HUES48 (cell line): ENCODE measurements around the gene MYO15B.

Source experiments
- H3K27ac ChIP-seq: one replicate; pipeline ENCODE4 v1.7.0; 2013; ENCODE audit warnings: low read depth, low read length, inconsistent platforms
- H3K27me3 ChIP-seq: 2 replicates; pipeline ENCODE4 v1.6.1; 2013; ENCODE audit warnings: mild to moderate bottlenecking, low read length; ENCODE audit not compliant: control insufficient read depth, insufficient read depth
- H3K36me3 ChIP-seq: 2 replicates; pipeline ENCODE4 v1.6.1; 2013; ENCODE audit warnings: low read length; ENCODE audit not compliant: control insufficient read depth, insufficient read depth
- H3K4me1 ChIP-seq: 2 replicates; pipeline ENCODE4 v1.6.1; 2013; ENCODE audit warnings: mild to moderate bottlenecking, low read length; ENCODE audit not compliant: control insufficient read depth, insufficient read depth
- H3K4me3 ChIP-seq: 2 replicates; pipeline ENCODE4 v1.5.1; 2013; ENCODE audit warnings: mild to moderate bottlenecking, low read depth, low read length
- H3K9ac ChIP-seq: 2 replicates; pipeline ENCODE4 v1.6.1; 2013; ENCODE audit warnings: mild to moderate bottlenecking, low read depth, low read length, moderate library complexity
- H3K9me3 ChIP-seq: 2 replicates; pipeline ENCODE4 v1.6.1; 2013; ENCODE audit warnings: low read length; ENCODE audit not compliant: control insufficient read depth, insufficient read depth

Gene MYO15B

DNA sequence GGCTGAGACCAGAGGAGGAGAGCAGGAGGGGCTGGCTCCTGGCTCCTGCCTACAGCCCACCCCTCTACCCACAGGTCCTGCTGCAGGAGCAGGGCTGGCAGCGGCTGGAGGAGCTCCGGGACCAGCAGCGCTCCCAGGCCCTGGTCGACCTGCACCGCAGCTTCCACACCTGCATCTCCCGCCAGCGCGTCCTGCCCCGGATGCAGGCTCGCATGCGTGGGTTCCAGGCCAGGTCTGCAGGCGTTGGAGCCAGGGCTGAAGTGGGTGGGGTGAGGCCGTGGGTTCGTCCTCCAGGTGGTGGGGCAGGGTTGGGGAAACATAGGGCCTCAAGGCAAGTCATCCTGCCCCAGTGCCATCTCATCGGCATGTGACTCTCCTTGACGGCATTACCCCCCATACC lies 18.2 kb downstream of the MYO15B start:
- H3K4me3 ChIP-seq, result no peak overlapping the region
- no peak overlapping the region for H3K9ac ChIP-seq

DNA sequence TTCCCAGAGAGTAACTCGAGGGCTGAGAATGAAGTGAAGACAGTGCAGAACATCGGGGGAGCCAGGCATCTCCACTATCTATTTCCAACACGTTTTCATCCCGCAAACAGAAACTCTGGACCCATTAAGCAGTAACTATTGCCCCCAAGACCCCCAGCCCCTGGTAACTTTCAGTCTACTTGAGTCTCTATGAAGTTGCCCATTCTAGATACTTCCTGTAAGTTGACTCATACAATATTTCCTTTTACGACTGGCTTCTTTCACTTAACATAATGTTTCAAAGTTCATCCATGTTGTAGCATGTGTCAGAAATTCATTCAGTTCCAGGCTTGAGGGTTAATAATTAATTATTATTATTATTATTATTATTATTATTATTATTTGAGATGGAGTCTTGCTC lies 19.5 kb downstream of the MYO15B start:
- Histone ChIP-seq H3K9me3 (no peaks in the 10 kb centered on the region), H3K27me3 (no peaks in the 10 kb centered on the region), H3K36me3 (no peaks in the 10 kb centered on the region), H3K4me3 (no peak overlapping the region), H3K27ac (no peak overlapping the region), H3K4me1 (no peaks in the 10 kb centered on the region), H3K9ac (no peak overlapping the region)

More for the DNA sequence above, 18.2 kb downstream of the MYO15B start:
- Histone ChIP-seq H3K27me3 (no peaks in the 10 kb centered on the region), H3K36me3 (no peaks in the 10 kb centered on the region), H3K4me1 (no peaks in the 10 kb centered on the region), H3K9me3 (no peaks in the 10 kb centered on the region), H3K27ac (no peak overlapping the region)

DNA sequence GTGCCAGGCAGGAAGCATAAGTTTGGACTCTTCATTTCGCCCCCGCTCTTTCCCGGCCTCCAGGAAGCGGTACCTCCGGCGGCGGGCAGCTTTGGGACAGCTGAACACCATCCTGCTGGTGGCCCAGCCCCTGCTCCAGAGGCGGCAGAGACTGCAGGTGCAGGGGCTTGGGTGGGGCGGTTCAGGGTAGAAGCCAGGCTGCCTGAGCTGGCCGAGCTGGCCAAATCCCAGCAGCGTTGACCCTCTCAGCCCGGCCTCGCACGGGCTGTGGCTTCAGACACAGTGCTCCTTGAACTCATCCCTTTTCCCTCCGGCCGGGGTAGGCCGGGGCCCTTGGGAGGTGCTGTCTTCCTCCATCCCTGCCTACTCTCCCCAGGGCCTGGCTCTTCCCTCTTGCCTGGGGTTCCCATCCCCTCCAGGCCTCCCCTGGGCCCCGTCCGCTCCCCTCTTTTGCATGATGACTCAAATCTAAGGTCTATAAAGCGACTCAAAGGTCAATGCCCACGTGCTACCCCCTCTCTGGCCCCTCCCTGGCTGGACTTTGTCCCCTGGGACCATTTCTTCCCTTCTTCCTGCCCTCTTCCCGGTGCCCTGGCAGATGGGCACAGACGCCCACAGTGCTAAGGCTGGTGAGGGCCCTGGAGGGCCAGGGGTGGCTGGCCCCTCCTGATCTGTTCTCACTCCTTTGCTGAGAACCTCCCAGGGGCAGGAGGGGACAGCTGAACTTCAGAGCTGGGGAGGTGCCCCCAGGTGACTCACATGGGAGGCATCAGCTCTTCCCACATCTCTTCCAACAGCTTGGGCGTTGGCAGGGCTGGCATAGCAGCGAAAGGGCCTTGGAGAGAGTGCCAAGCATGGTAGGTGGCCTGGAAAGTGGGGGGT lies 22.7 kb downstream of the MYO15B start:
- Histone ChIP-seq H3K36me3 (no peaks in the 10 kb centered on the region), H3K27me3 (no peaks in the 10 kb centered on the region), H3K27ac (no peak overlapping the region), H3K9ac (no peak overlapping the region), H3K4me3 (no peak overlapping the region), H3K9me3 (no peaks in the 10 kb centered on the region), H3K4me1 (no peaks in the 10 kb centered on the region)

DNA sequence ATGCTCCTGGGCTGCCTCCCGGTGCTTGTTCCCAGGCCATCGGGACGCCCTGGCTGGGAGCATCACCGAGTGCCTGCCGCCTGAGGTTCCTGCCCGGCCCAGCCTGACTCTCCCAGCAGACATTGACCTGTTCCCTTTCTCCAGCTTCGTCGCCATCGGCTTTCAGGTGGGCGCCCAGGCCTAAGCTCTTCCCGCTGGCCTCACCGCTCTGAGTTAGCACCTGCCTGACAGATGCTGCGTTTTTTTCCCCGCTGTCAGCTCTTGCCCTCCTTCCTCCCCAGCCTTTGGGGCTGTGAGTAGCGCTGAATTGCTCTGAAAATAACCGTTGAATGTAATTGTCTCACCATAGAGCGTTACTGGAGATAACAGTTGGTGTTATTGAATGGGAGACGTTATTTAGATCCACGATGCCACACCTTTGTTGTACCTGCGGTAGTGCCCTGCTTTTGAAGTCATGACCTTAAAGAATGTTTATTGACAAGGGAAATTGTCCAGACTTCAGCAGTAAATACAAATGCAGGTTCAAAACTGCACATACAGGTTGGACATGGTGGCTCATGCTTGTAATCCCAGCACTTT lies 24.3 kb downstream of the MYO15B start:
- Histone ChIP-seq H3K4me3 (no peak overlapping the region), H3K9me3 (no peaks in the 10 kb centered on the region), H3K4me1 (no peaks in the 10 kb centered on the region), H3K36me3 (no peaks in the 10 kb centered on the region), H3K27me3 (no peaks in the 10 kb centered on the region), H3K27ac (no peak overlapping the region), H3K9ac (no peak overlapping the region)

DNA sequence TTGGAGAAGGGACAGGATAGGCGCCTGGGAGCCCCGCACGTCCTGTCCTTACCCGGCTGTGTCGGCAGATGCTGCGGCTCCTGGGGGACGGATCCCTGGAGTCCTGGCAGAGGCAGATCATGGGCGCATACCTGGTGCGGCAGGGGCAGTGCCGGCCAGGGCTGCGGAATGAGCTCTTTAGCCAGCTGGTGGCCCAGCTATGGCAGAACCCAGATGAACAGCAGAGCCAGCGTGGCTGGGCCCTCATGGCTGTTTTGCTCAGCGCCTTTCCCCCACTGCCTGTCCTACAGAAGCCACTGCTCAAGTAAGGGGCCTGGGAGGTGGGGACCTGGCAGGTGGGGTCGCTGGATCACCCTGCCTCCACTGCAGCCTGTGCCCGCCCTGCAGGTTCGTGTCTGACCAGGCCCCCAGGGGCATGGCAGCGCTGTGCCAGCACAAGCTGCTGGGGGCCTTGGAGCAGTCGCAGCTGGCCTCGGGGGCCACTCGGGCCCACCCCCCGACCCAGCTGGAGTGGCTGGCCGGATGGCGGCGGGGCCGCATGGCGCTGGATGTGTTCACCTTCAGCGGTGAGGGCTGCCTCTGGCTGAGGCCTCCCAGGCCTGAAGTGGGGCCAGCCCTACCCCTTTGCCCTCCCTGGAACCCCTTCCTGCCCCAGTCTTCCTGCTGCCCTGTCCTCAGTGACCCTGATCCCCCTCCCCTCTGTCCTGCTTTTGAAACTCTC lies 25.5 kb downstream of the MYO15B start:
- no peaks in the 10 kb centered on the region for H3K9me3 ChIP-seq
- no peak overlapping the region for H3K27ac ChIP-seq
- no peaks in the 10 kb centered on the region for H3K4me1 ChIP-seq
- no peaks in the 10 kb centered on the region for H3K36me3 ChIP-seq
- H3K4me3 ChIP-seq, result no peak overlapping the region
- no peak overlapping the region for H3K9ac ChIP-seq
- no peaks in the 10 kb centered on the region for H3K27me3 ChIP-seq

DNA sequence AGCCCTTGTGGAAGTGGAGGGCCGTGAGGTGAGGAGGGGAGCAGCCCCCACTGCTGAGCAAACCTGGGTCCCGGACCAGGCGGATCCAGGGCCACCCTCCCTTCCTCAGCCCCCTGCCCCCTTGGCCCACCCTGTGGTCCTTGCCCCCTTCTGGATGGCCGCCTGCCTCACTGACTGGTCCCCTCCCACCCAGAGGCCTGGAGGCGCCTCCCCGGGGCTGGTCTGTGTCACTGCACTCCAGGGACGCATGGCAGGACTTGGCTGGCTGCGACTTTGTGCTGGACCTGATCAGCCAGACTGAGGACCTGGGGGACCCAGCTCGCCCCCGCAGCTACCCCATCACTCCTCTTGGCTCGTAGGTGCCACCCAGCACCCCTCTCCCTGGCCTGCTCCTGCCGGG lies 26.4 kb downstream of the MYO15B start:
- no peak overlapping the region for H3K4me3 ChIP-seq
- H3K36me3 ChIP-seq, result no peaks in the 10 kb centered on the region
- H3K9ac ChIP-seq, result no peak overlapping the region
- no peaks in the 10 kb centered on the region for H3K9me3 ChIP-seq
- H3K27ac ChIP-seq, result no peak overlapping the region
- H3K27me3 ChIP-seq, result no peaks in the 10 kb centered on the region
- no peaks in the 10 kb centered on the region for H3K4me1 ChIP-seq

DNA sequence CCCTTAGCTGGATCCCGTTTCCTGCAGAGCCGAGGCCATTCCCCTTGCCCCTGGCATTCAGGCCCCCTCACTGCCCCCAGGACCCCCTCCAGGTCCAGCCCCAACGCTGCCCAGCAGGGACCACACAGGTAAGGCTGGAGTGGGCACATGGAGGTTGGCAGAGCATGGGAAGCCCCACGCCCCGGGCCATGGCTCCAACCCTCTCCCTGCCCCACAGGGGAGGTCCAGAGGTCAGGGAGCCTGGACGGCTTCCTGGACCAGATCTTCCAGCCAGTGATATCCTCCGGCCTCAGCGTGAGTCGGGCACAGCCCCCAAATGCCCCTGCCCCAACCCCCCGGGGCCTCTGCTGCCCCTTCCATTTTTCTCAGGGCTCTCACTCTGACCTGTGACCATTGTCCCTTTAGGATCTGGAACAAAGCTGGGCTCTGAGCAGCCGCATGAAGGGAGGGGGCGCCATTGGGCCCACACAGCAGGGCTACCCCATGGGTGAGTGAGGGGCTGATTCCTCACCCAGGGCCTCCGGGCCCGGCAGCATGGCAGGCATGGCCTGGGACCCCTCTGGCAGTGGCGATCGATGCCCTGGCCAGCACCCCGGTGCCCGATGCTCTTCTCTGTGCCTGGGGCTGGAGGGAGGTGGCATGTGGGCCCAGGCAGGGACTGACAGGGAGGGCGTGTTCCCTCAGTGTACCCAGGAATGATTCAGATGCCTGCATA lies 27.1 kb downstream of the MYO15B start:
- no peak overlapping the region for H3K9ac ChIP-seq
- no peaks in the 10 kb centered on the region for H3K27me3 ChIP-seq
- no peaks in the 10 kb centered on the region for H3K9me3 ChIP-seq
- H3K4me3 ChIP-seq, result no peak overlapping the region
- no peaks in the 10 kb centered on the region for H3K36me3 ChIP-seq
- no peaks in the 10 kb centered on the region for H3K4me1 ChIP-seq
- H3K27ac ChIP-seq, result no peak overlapping the region

DNA sequence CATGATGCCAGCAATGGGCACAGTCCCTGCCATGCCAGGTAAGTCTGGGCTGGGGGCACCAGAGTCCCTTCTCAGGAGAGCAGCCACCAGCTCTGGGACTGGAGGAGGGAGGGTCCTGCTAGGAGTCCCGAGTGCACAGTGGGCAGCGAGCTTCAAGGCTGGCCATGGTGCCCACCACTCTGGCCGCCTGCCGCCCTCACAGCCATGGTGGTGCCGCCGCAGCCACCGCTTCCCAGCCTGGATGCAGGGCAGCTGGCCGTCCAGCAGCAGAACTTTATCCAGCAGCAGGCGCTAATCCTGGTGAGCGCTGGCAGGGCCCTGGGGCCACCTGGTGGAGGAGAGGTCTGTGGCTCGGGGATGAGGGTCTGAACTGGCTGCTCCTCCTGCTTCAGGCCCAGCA lies 27.7 kb downstream of the MYO15B start:
- no peaks in the 10 kb centered on the region for H3K4me1 ChIP-seq
- H3K36me3 ChIP-seq, result no peaks in the 10 kb centered on the region
- H3K9ac ChIP-seq, result no peak overlapping the region
- H3K4me3 ChIP-seq, result no peak overlapping the region
- no peak overlapping the region for H3K27ac ChIP-seq
- no peaks in the 10 kb centered on the region for H3K27me3 ChIP-seq
- no peaks in the 10 kb centered on the region for H3K9me3 ChIP-seq

DNA sequence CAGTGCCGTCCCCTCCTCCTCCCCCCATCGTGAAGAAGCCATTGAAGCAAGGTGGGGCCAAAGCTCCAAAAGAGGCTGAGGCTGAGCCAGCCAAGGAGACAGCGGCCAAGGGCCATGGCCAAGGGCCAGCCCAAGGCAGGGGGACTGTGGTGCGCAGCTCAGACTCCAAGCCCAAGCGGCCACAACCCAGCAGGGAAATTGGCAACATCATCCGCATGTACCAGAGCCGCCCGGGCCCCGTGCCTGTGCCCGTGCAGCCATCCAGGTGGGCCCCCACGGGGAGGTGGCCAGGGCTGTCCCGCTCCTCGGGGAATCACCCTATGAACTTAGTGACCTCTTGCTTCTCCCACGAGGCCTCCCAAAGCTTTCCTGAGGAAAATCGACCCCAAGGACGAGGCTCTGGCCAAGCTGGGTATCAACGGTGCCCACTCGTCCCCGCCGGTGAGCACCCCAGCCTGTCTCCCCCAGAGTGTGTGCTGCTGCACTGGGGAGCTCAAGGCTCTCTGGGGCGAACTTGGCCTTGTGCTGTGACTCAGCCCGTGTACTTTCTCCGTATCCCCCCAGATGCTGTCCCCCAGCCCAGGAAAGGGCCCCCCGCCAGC lies 29.0 kb downstream of the MYO15B start:
- Histone ChIP-seq H3K9ac (no peak overlapping the region), H3K27ac (no peak overlapping the region), H3K9me3 (no peaks in the 10 kb centered on the region), H3K36me3 (no peaks in the 10 kb centered on the region), H3K4me3 (no peak overlapping the region), H3K27me3 (no peaks in the 10 kb centered on the region), H3K4me1 (no peaks in the 10 kb centered on the region)

DNA sequence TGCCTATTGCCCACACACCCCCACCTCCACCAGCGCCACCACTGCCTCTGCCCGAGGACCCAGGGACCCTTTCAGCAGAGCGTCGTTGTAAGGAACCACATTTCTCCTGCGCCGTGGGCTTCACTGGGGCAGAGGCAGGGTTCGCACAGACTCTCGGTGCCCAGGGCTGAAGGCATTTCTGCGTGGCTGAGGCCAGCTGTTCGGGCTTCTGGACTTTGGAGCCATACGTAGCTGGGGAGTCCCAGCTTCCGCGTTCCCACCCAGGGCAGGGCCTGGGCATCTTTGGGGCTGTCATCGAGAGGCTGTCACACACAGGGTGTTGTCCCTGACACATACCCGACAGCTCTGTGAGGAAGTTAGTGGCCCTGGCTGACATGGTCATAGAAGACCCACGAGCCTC lies 29.6 kb downstream of the MYO15B start:
- Histone ChIP-seq H3K27ac (no peak overlapping the region), H3K9ac (no peak overlapping the region), H3K4me3 (no peak overlapping the region), H3K9me3 (no peaks in the 10 kb centered on the region), H3K36me3 (no peaks in the 10 kb centered on the region), H3K27me3 (no peaks in the 10 kb centered on the region), H3K4me1 (no peaks in the 10 kb centered on the region)
